HEK293 (cell line): Measurements from ENCODE around the gene IGFALS.

Source experiments
- CTCF ChIP-seq: fragments of 450-650 bp; formaldehyde crosslinking; IDR thresholded peaks from 2 replicates; pipeline ENCODE4 v1.5.1; 2016; ENCODE audit warnings: missing biosample characterization, missing genetic modification characterization
- HOXA7 ChIP-seq: sonication (generic); formaldehyde crosslinking; IDR thresholded peaks from 2 replicates; pipeline ENCODE4 v1.8.1; 2022; ENCODE audit warnings: missing genetic modification reagents, borderline replicate concordance
- HOXD13 ChIP-seq: sonication (generic); formaldehyde crosslinking; IDR thresholded peaks from 2 replicates; pipeline ENCODE4 v1.8.0; 2022; ENCODE audit warnings: missing genetic modification reagents, borderline replicate concordance
- INSM2 ChIP-seq: fragments of 450-650 bp; formaldehyde crosslinking; IDR thresholded peaks from 2 replicates; pipeline ENCODE4 v1.5.1; 2016; ENCODE audit warnings: missing biosample characterization, missing genetic modification characterization
- MEIS1 ChIP-seq: sonication (generic); formaldehyde crosslinking; IDR thresholded peaks from 2 replicates; pipeline ENCODE4 v1.8.1; 2022; ENCODE audit warnings: missing genetic modification reagents, mild to moderate bottlenecking, borderline replicate concordance
- MYNN ChIP-seq: fragments of 450-650 bp; formaldehyde crosslinking; IDR thresholded peaks from 2 replicates; pipeline ENCODE4 v1.5.1; 2016; ENCODE audit warnings: missing biosample characterization, missing genetic modification characterization, borderline replicate concordance
- MZF1 ChIP-seq: fragments of 450-650 bp; formaldehyde crosslinking; IDR thresholded peaks from 2 replicates; pipeline ENCODE4 v1.5.1; 2017; ENCODE audit warnings: missing biosample characterization, missing genetic modification characterization, borderline replicate concordance
- ZBTB17 ChIP-seq: fragments of 450-650 bp; formaldehyde crosslinking; IDR thresholded peaks from 2 replicates; pipeline ENCODE4 v1.5.1; 2016; ENCODE audit warnings: missing biosample characterization, missing genetic modification characterization
- ZBTB20 ChIP-seq: fragments of 450-650 bp; formaldehyde crosslinking; IDR thresholded peaks from 2 replicates; pipeline ENCODE4 v1.5.1; 2016; ENCODE audit warnings: missing biosample characterization, missing genetic modification characterization
- ZFHX2 ChIP-seq: fragments of 450-650 bp; formaldehyde crosslinking; conservative IDR thresholded peaks from 2 replicates; pipeline ENCODE4 v1.5.1; 2016; ENCODE audit warnings: missing biosample characterization, missing genetic modification characterization
- ZNF148 ChIP-seq: fragments of 450-650 bp; formaldehyde crosslinking; IDR thresholded peaks from 2 replicates; pipeline ENCODE4 v1.5.0; 2017; ENCODE audit warnings: missing biosample characterization, missing genetic modification characterization, borderline replicate concordance
- ZNF175 ChIP-seq: fragments of 450-650 bp; formaldehyde crosslinking; IDR thresholded peaks from 2 replicates; pipeline ENCODE4 v1.5.1; 2016; ENCODE audit warnings: missing biosample characterization, missing genetic modification characterization
- ZNF184 ChIP-seq: fragments of 450-650 bp; IDR thresholded peaks from 2 replicates; pipeline ENCODE4 v1.5.1; 2018; ENCODE audit warnings: missing biosample characterization, mild to moderate bottlenecking, missing genetic modification characterization
- ZNF211 ChIP-seq: fragments of 450-650 bp; formaldehyde crosslinking; IDR thresholded peaks from 2 replicates; pipeline ENCODE4 v1.5.1; 2016; ENCODE audit warnings: low read depth, missing biosample characterization, missing genetic modification characterization
- ZNF239 ChIP-seq: fragments of 450-650 bp; formaldehyde crosslinking; IDR thresholded peaks from 2 replicates; pipeline ENCODE4 v1.5.1; 2016; ENCODE audit warnings: missing biosample characterization, missing genetic modification characterization
- ZNF24 ChIP-seq: fragments of 450-650 bp; formaldehyde crosslinking; IDR thresholded peaks from 2 replicates; pipeline ENCODE4 v1.5.1; 2016; ENCODE audit warnings: missing biosample characterization, missing genetic modification characterization
- ZNF398 ChIP-seq: fragments of 450-650 bp; formaldehyde crosslinking; IDR thresholded peaks from 2 replicates; pipeline ENCODE4 v1.5.1; 2017; ENCODE audit warnings: missing biosample characterization, missing genetic modification characterization
- ZNF510 ChIP-seq: fragments of 450-650 bp; formaldehyde crosslinking; IDR thresholded peaks from 2 replicates; pipeline ENCODE4 v1.5.1; 2018; ENCODE audit warnings: mild to moderate bottlenecking, missing genetic modification characterization, missing biosample characterization; ENCODE audit not compliant: insufficient replicate concordance
- ZNF513 ChIP-seq: fragments of 450-650 bp; IDR thresholded peaks from 2 replicates; pipeline ENCODE4 v1.5.1; 2018; ENCODE audit warnings: missing biosample characterization, missing genetic modification characterization
- ZNF571 ChIP-seq: fragments of 450-650 bp; formaldehyde crosslinking; IDR thresholded peaks from 2 replicates; pipeline ENCODE4 v1.5.0; 2017; ENCODE audit warnings: missing biosample characterization, missing genetic modification characterization
- ZNF580 ChIP-seq: fragments of 450-650 bp; formaldehyde crosslinking; IDR thresholded peaks from 2 replicates; pipeline ENCODE4 v1.5.1; 2016; ENCODE audit warnings: missing biosample characterization, missing genetic modification characterization
- ZNF585B ChIP-seq: fragments of 450-650 bp; formaldehyde crosslinking; IDR thresholded peaks from 2 replicates; pipeline ENCODE4 v1.5.1; 2016; ENCODE audit warnings: missing biosample characterization, missing genetic modification characterization
- ZNF626 ChIP-seq: fragments of 450-650 bp; sonication (Bioruptor Pico); formaldehyde crosslinking; IDR thresholded peaks from 2 replicates; pipeline ENCODE4 v1.5.1; 2018; ENCODE audit warnings: missing biosample characterization, missing genetic modification characterization, inconsistent platforms
- ZNF658 ChIP-seq: fragments of 450-650 bp; formaldehyde crosslinking; IDR thresholded peaks from 2 replicates; pipeline ENCODE4; 2016; ENCODE audit warnings: missing biosample characterization, missing genetic modification characterization
- ZNF664 ChIP-seq: fragments of 450-650 bp; formaldehyde crosslinking; IDR thresholded peaks from 2 replicates; pipeline ENCODE4 v1.5.1; 2016; ENCODE audit warnings: missing biosample characterization, missing genetic modification characterization
- ZNF670 ChIP-seq: fragments of 450-650 bp; formaldehyde crosslinking; IDR thresholded peaks from 2 replicates; pipeline ENCODE4 v1.5.1; 2016; ENCODE audit warnings: missing biosample characterization, missing genetic modification characterization, low read depth
- ZNF677 ChIP-seq: fragments of 450-650 bp; IDR thresholded peaks from 2 replicates; pipeline ENCODE4 v1.5.0; 2018; ENCODE audit warnings: missing biosample characterization, mild to moderate bottlenecking, missing genetic modification characterization, moderate library complexity
- ZNF777 ChIP-seq: fragments of 450-650 bp; formaldehyde crosslinking; IDR thresholded peaks from 2 replicates; pipeline ENCODE4 v1.5.1; 2017; ENCODE audit warnings: missing biosample characterization, missing genetic modification characterization, borderline replicate concordance
- ZNF837 ChIP-seq: fragments of 450-650 bp; formaldehyde crosslinking; IDR thresholded peaks from 2 replicates; pipeline ENCODE4 v1.5.1; 2016; ENCODE audit warnings: missing biosample characterization, missing genetic modification characterization

Gene IGFALS

GRCh38 chr16:1772908-1773702 lies 20.4 kb downstream of the IGFALS start, which contains the start of gene MRPS34 (continued):
- TF ChIP-seq ZNF148 (tag by site-specific recombination) (peak; percentile 70; the same call in 1 of the 2 replicates), ZNF626 (tag by site-specific recombination) (no peak), ZNF664 (no peak), ZNF239 (tag by site-specific recombination) (no peak), ZNF580 (tag by site-specific recombination) (0 out of 2 replicates have a peak, but pooled peaks have one; percentile 35), ZNF837 (tag by site-specific recombination) (no peak), ZNF24 (peak; percentile 59; the same call in 1 of the 2 replicates), MYNN (peak; percentile 39; the same call in 1 of the 2 replicates), MZF1 (tag by site-specific recombination) (no peak), ZNF510 (tag by site-specific recombination) (no peak), ZFHX2 (tag by site-specific recombination) (peak; percentile 14; the same call in 1 of the 2 replicates), ZNF677 (tag by site-specific recombination) (no peak), ZNF184 (tag by site-specific recombination) (no peak; the same call in 1 of the 2 replicates), ZNF513 (peak; percentile 96), ZBTB20 (tag by site-specific recombination) (peak; percentile 61), ZNF571 (tag by site-specific recombination) (no peak), ZNF777 (peak; percentile 30; the same call in 1 of the 2 replicates), ZNF585B (tag by site-specific recombination) (no peak), ZNF398 (tag by site-specific recombination) (no peak; the same call in none of the 2 replicates), HOXA7 (CRISPR knock-in tag) (no peak), ZNF211 (no peak), INSM2 (tag by site-specific recombination) (peak; percentile 70), ZNF670 (no peak), CTCF (peak; percentile 98), ZNF658 (tag by site-specific recombination) (no peak), HOXD13 (no peak), ZBTB17 (peak; percentile 62; the same call in 1 of the 2 replicates), MEIS1 (CRISPR knock-in tag) (no peak), ZNF175 (tag by site-specific recombination) (no peak)
